ENCODE measurements around the gene WDR70.
"Not testable (repeated sequence)": the region's sequence is repeated elsewhere in the genome, so short reads cannot be mapped to it uniquely, and the experiment has no call there.

Gene WDR70

DNA sequence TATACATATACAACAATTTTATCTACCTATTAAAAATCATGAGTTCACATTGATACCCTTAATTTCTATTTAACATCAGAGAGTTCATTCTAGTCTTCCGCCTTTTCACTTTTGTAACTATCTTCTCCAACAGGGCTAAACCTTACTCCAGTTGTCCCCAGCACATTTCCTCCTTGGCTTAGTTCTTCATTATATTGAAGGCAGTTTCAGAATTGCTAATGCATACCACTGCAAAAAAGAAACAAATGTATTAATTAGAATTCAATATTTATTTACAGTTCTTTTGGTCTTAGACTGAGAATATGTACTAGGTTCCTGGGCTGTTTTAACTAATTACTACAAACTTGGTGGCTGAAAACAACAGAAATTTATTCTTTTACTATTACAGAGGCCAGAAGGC, 132.5 kb downstream of the WDR70 start:
- no peak for ATAC-seq
- TF ChIP-seq ZFP3 (CRISPR knock-in tag; IDR thresholded peaks at IDR 0.05) (no peak), ISL1 (CRISPR knock-in tag; IDR thresholded peaks at IDR 0.05) (no peak), ZC3H10 (CRISPR knock-in tag; IDR thresholded peaks at IDR 0.05) (no peak), ESRRG (CRISPR knock-in tag; IDR thresholded peaks at IDR 0.05) (no peak), BACH2 (CRISPR knock-in tag; IDR thresholded peaks at IDR 0.05; ENCODE audit: borderline replicate concordance) (no peak), CREB5 (CRISPR knock-in tag; IDR thresholded peaks at IDR 0.05; ENCODE audit: low read depth) (no peak)
- TF ChIP-seq, protein P1, sequence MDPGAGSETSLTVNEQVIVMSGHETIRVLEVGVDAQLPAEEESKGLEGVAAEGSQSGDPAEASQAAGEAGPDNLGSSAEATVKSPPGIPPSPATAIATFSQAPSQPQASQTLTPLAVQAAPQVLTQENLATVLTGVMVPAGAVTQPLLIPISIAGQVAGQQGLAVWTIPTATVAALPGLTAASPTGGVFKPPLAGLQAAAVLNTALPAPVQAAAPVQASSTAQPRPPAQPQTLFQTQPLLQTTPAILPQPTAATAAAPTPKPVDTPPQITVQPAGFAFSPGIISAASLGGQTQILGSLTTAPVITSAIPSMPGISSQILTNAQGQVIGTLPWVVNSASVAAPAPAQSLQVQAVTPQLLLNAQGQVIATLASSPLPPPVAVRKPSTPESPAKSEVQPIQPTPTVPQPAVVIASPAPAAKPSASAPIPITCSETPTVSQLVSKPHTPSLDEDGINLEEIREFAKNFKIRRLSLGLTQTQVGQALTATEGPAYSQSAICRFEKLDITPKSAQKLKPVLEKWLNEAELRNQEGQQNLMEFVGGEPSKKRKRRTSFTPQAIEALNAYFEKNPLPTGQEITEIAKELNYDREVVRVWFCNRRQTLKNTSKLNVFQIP (CRISPR knock-in tag; IDR thresholded peaks at IDR 0.05; ENCODE audit: borderline replicate concordance, low read depth), result no peak
- TF ChIP-seq, protein P2, sequence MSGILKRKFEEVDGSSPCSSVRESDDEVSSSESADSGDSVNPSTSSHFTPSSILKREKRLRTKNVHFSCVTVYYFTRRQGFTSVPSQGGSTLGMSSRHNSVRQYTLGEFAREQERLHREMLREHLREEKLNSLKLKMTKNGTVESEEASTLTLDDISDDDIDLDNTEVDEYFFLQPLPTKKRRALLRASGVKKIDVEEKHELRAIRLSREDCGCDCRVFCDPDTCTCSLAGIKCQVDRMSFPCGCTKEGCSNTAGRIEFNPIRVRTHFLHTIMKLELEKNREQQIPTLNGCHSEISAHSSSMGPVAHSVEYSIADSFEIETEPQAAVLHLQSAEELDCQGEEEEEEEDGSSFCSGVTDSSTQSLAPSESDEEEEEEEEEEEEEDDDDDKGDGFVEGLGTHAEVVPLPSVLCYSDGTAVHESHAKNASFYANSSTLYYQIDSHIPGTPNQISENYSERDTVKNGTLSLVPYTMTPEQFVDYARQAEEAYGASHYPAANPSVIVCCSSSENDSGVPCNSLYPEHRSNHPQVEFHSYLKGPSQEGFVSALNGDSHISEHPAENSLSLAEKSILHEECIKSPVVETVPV (CRISPR knock-in tag; IDR thresholded peaks at IDR 0.05), result no peak

DNA sequence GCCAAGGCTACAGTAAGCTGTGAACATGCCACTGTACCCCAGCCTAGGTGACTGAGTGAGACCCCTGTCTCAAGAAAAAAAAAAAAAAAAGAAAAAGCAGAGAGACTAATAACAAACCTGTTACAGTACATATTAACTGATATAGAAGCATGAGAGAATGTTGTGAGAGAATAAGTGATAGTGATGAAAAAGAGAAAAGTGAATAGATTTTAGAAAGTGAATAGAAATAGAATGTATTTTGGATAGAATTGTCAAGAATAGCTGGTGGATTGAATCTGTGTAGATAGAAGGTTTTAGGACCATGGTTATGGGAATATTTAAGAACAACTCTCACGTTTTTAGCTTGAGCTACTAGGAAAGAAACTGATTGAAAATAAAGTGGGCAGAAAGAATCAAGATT, 135.8 kb downstream of the WDR70 start:
- ATAC-seq, result no peak
- TF ChIP-seq PPARA (CRISPR knock-in tag; IDR thresholded peaks at IDR 0.05; ENCODE audit: borderline replicate concordance) (no peak), BACH2 (CRISPR knock-in tag; IDR thresholded peaks at IDR 0.05; ENCODE audit: borderline replicate concordance) (no peak), ZNF565 (CRISPR knock-in tag; conservative IDR thresholded peaks at IDR 0.05; ENCODE audit: low read depth) (no peak), ZFP30 (CRISPR knock-in tag; IDR thresholded peaks at IDR 0.05) (no peak), ARNTL (CRISPR knock-in tag; IDR thresholded peaks at IDR 0.05; ENCODE audit: borderline replicate concordance, low read depth) (no peak), RARB (CRISPR knock-in tag; IDR thresholded peaks at IDR 0.05) (no peak), ZNF70 (CRISPR knock-in tag; IDR thresholded peaks at IDR 0.05) (no peak), CSDC2 (CRISPR knock-in tag; IDR thresholded peaks at IDR 0.05) (no peak), SNAI2 (CRISPR knock-in tag; IDR thresholded peaks at IDR 0.05) (no peak)
- TF ChIP-seq, protein P1 (CRISPR knock-in tag; IDR thresholded peaks at IDR 0.05; ENCODE audit: borderline replicate concordance, low read depth), result no peak

- ATAC-seq, result no peak
- TF ChIP-seq, protein P1 (CRISPR knock-in tag; IDR thresholded peaks at IDR 0.05; ENCODE audit: borderline replicate concordance, low read depth), result no peak
- no peak for TF ChIP-seq ZNF70 (CRISPR knock-in tag; IDR thresholded peaks at IDR 0.05)
- no peak for TF ChIP-seq ZFP30 (CRISPR knock-in tag; IDR thresholded peaks at IDR 0.05)
- TF ChIP-seq RARB (CRISPR knock-in tag; IDR thresholded peaks at IDR 0.05), result no peak
Observed at GRCh38 chr5:37517686-37518085, 138.6 kb downstream of the WDR70 start.

GRCh38 chr5:37518356-37518755, 139.2 kb downstream of the WDR70 start:
- ATAC-seq, result not testable (repeated sequence)

GRCh38 chr5:37519304-37519703, 140.2 kb downstream of the WDR70 start:
- ATAC-seq, result no peak
- TF ChIP-seq ZNF8 (CRISPR knock-in tag; IDR thresholded peaks at IDR 0.05) (no peak), TSHZ2 (CRISPR knock-in tag; IDR thresholded peaks at IDR 0.05) (no peak), CSDC2 (CRISPR knock-in tag; IDR thresholded peaks at IDR 0.05) (no peak), GLIS3 (CRISPR knock-in tag; IDR thresholded peaks at IDR 0.05) (no peak), PPARA (CRISPR knock-in tag; IDR thresholded peaks at IDR 0.05; ENCODE audit: borderline replicate concordance) (no peak), ISL1 (CRISPR knock-in tag; IDR thresholded peaks at IDR 0.05) (no peak), ARNTL (CRISPR knock-in tag; IDR thresholded peaks at IDR 0.05; ENCODE audit: borderline replicate concordance, low read depth) (no peak), OSR1 (CRISPR knock-in tag; IDR thresholded peaks at IDR 0.05) (no peak)
- TF ChIP-seq, protein P2 (CRISPR knock-in tag; IDR thresholded peaks at IDR 0.05), result no peak

More at GRCh38 chr5:37518356-37518755, 139.2 kb downstream of the WDR70 start:
- peak; percentile 78 for TF ChIP-seq ZNF8 (CRISPR knock-in tag; IDR thresholded peaks at IDR 0.05)
